K562 (cell line): ENCODE data around the gene ELOB. TPM values are rescaled to one million over a fixed set of nuclear protein-coding genes. Genes with fewer than 3 reads are reported as not detected.

Source experiments
- ATAC-seq: fragments of 200-7000 bp; cut with Tn5 transposase; 3 replicates; pipeline ENCODE4 v1.9.1; 2020; ENCODE audit warnings: moderate library complexity
- BruUV-seq: library from RNA; stranded (reverse); fragments of 400-500 nt; replicated peaks from 2 replicates; lab custom pipeline; 2021; lab: Mats Ljungman, UMichigan
- CTCF ChIA-PET: fragments of 300-600 bp; formaldehyde crosslinking; extraction: SDS; loops from one replicate; lab custom pipeline; 2021; ENCODE audit warnings: low intra/inter-chr PET ratio; lab: Yijun Ruan, JAX
- POLR2A ChIA-PET: fragments of 300-600, 350-650 bp; sonication (Branson Sonifier 250); formaldehyde crosslinking; extraction: SDS; loops from one replicate; lab custom pipeline; 2021; ENCODE audit warnings: antibody characterized with exemption, inconsistent platforms; lab: Yijun Ruan, JAX
- DNase-seq, 4 experiments: peaks; one replicate each; pipeline versions ENCODE4 v3.0.0 to v3.0.0-alpha.2; 2011 to 2018; ENCODE audit warnings: low spot score in 3 of 4, mixed read lengths in 3 of 4; ENCODE audit errors: extremely low read depth in 1 of 4
- FAIRE-seq: peaks from 2 replicates; lab custom pipeline; 2011; peaks lifted over from hg19 to GRCh38; lab: Jason Lieb, UNC
- H2AFZ ChIP-seq: 2 replicates; pipeline ENCODE4 v1.6.0; 2011; ENCODE audit warnings: low read depth, low read length, control low read depth, inconsistent platforms
- H3K27ac ChIP-seq: fragments of 200-600 bp; 3 replicates; pipeline ENCODE4 v1.8.0; 2011; ENCODE audit warnings: low read depth, mild to moderate bottlenecking, control low read depth, inconsistent platforms, low read length, moderate library complexity, mixed read lengths; ENCODE audit errors: extremely low read depth
- H3K27me3 ChIP-seq, 2 experiments: fragments of 300-600 bp in 1 of 2; 2 replicates in 1 of 2; 3 replicates in 1 of 2; pipeline versions ENCODE4 v1.6.0 to v1.8.0; 2011; ENCODE audit warnings: inconsistent platforms in 2 of 2, low read length in 2 of 2, mild to moderate bottlenecking in 1 of 2, mixed read lengths in 1 of 2, moderate library complexity in 1 of 2; ENCODE audit not compliant: control insufficient read depth in 2 of 2, insufficient read depth in 2 of 2
- H3K36me3 ChIP-seq: fragments of 300-600 bp; 3 replicates; pipeline ENCODE4 v1.8.0; 2011; ENCODE audit warnings: mild to moderate bottlenecking, low read length, inconsistent platforms; ENCODE audit not compliant: control insufficient read depth, insufficient read depth
- H3K4me1 ChIP-seq, 2 experiments: fragments of 200-600 bp in 1 of 2; replicated peaks in 1 of 2; 2 replicates in 1 of 2; 3 replicates in 1 of 2; pipeline versions ENCODE4 v1.5.1 to v1.8.0; 2011; ENCODE audit warnings: inconsistent platforms in 2 of 2, low read length in 2 of 2, mild to moderate bottlenecking in 1 of 2, mixed read lengths in 1 of 2, moderate library complexity in 1 of 2; ENCODE audit not compliant: control insufficient read depth in 2 of 2, insufficient read depth in 2 of 2
- H3K4me2 ChIP-seq: 2 replicates; pipeline ENCODE4 v1.6.1; 2011; ENCODE audit warnings: low read length, control low read depth, inconsistent platforms, mixed read lengths; ENCODE audit not compliant: insufficient read depth
- H3K4me3 ChIP-seq: fragments of 200-600 bp; sonication (generic), shearing (Covaris generic); 2 replicates; pipeline ENCODE4 v1.5.1; 2016; ENCODE audit warnings: control low read depth, inconsistent platforms
- H3K79me2 ChIP-seq: fragments of 200-600 bp; 3 replicates; pipeline ENCODE4 v1.8.0; 2011; ENCODE audit warnings: low read length, inconsistent platforms; ENCODE audit not compliant: control insufficient read depth, insufficient read depth
- H3K9ac ChIP-seq, 2 experiments: 2 replicates each; pipeline versions ENCODE4 v1.6.0 to v1.6.1; 2011; ENCODE audit warnings: low read depth in 2 of 2, low read length in 2 of 2, control low read depth in 1 of 2, inconsistent platforms in 1 of 2, mild to moderate bottlenecking in 1 of 2, mixed read lengths in 1 of 2; ENCODE audit not compliant: insufficient read depth in 1 of 2
- H3K9me1 ChIP-seq: one replicate; pipeline ENCODE4 v1.6.0; 2011; ENCODE audit warnings: inconsistent platforms, mild to moderate bottlenecking, low read length, moderate library complexity; ENCODE audit not compliant: control insufficient read depth, insufficient read depth
- H3K9me3 ChIP-seq: replicated peaks from 2 replicates; pipeline ENCODE4 v1.5.1; 2011; ENCODE audit warnings: low read depth, low read length, inconsistent platforms; ENCODE audit not compliant: control insufficient read depth, insufficient read depth
- H4K20me1 ChIP-seq: replicated peaks from 2 replicates; pipeline ENCODE4 v1.6.1; 2011; ENCODE audit warnings: low read length, inconsistent platforms, mixed read lengths; ENCODE audit not compliant: control insufficient read depth, insufficient read depth
- BCLAF1 ChIP-seq, 2 experiments: fragments of 450-650 bp in 1 of 2; IDR thresholded peaks; 2 replicates each; pipeline ENCODE4 v1.6.1; 2011 to 2017; ENCODE audit warnings: low read depth in 2 of 2, antibody characterized with exemption in 1 of 2, borderline replicate concordance in 1 of 2, low read length in 1 of 2, mild to moderate bottlenecking in 1 of 2, mixed read lengths in 1 of 2; ENCODE audit not compliant: control insufficient read depth in 1 of 2
- FIP1L1 ChIP-seq: fragments of 200-400 bp; formaldehyde crosslinking; IDR thresholded peaks from 2 replicates; pipeline ENCODE4 v1.6.1; 2018; ENCODE audit warnings: mild to moderate bottlenecking, low read depth, low read length; ENCODE audit not compliant: poor library complexity, severe bottlenecking
- RAD51 ChIP-seq: fragments of 450-650 bp; IDR thresholded peaks from 2 replicates; pipeline ENCODE4 v1.7.1; 2016; ENCODE audit warnings: low read depth, mild to moderate bottlenecking, borderline replicate concordance
- TBP ChIP-seq: optimal IDR thresholded peaks from 2 replicates; pipeline ENCODE3; 2011; ENCODE audit warnings: low read depth, low read length, improper control_type of control experiment
- THAP7 ChIP-seq: fragments of 250-450 bp; sonication (Bioruptor Pico); IDR thresholded peaks from 2 replicates; pipeline ENCODE4 v1.5.0; 2021
- ZNF3 ChIP-seq: fragments of 250-450 bp; sonication (Bioruptor Pico); IDR thresholded peaks from 2 replicates; pipeline ENCODE4 v1.5.0; 2021; ENCODE audit warnings: mild to moderate bottlenecking, moderate library complexity
- ZNF583 ChIP-seq: fragments of 250-450 bp; sonication (Bioruptor Pico); IDR thresholded peaks from 2 replicates; pipeline ENCODE4 v1.4.0; 2020
- WGBS: fragments of 100-300 bp; shearing (Covaris generic); methylation state at CpG from one replicate; pipeline ENCODE4 v1.1.6; 2016; ENCODE audit warnings: low coverage, mixed read lengths; ENCODE audit not compliant: insufficient coverage; ENCODE audit errors: missing lambda C conversion rate; 5-methylcytosine and 5-hydroxymethylcytosine counted together
- in situ Hi-C: fragments of 300-500 bp; cut with MboI; formaldehyde crosslinking; loops from 4 replicates; pipeline ENCODE4 v1.15.0; 2018; ENCODE audit warnings: inconsistent platforms, mixed read lengths
- intact Hi-C: fragments of 100-400 bp; cut with micrococcal nuclease; formaldehyde crosslinking; loops from 2 replicates; pipeline ENCODE4 v1.14.2; 2022
- polyA plus RNA-seq, 8 experiments: library from polyadenylated mRNA; depleted of rRNA in 4 of 8; stranded (reverse) in 5 of 8; unstranded in 3 of 8; fragments of >200 nt; fragmentation: Nextera tagmentation in 2 of 8; fragmentation: Illumina TruSeq in 1 of 8; extraction: Ambion mirVana in 2 of 8; extraction: Trizol in 1 of 8; gene quantifications; 2 replicates each; pipeline versions ENCODE4 v1.2.1 to v1.2.3, GENCODE V29; 2011 to 2014; ENCODE audit warnings: inconsistent platforms in 1 of 8, missing spikeins in 1 of 8
- total RNA-seq, 7 experiments: library from RNA; depleted of rRNA in 6 of 7; stranded (reverse); fragments of >200 nt in 6 of 7; fragmentation: Illumina TruSeq in 2 of 7; extraction: Trizol in 2 of 7; gene quantifications; 2 replicates each; pipeline versions ENCODE4 v1.2.1 to v1.2.3, GENCODE V29; 2011 to 2021; ENCODE audit warnings: low replicate concordance in 1 of 7

Gene ELOB
- total and polyA plus RNA-seq, 9 of the 15 experiments (the other 6 are each of a cell fraction or from before 2014, with no cell fraction given): 63.2 to 791 (median 237) TPM

- no peaks in the 10 kb centered on the region; a peak in 1 of 5 replicates for H3K4me1 ChIP-seq
- H4K20me1 ChIP-seq: no peaks in the 10 kb centered on the region
- H3K27ac ChIP-seq: no peak overlapping the region
- H3K27me3 ChIP-seq: peaks cover 4 to 38% of the 10 kb centered on the region in 2 experiments; a peak in 4 of 5 replicates
- no peaks in the 10 kb centered on the region for H3K9me1 ChIP-seq
- FAIRE-seq: no peak
- no peak overlapping the region for H3K4me3 ChIP-seq
- intact Hi-C loops: no loop called here
- no peaks in the 10 kb centered on the region for H3K36me3 ChIP-seq
- ChIA-PET CTCF (no interaction called here), POLR2A (no interaction called here)
- peaks cover 4% of the 10 kb centered on the region; the same call in 1 of the 2 replicates for H3K9me3 ChIP-seq
- no peaks in the 10 kb centered on the region for H3K79me2 ChIP-seq
- ATAC-seq: no peak
- DNase-seq: no peak
- no TSS peak for BruUV-seq
- whole genome bisulfite sequencing: 0% methylated on average over 4 of the region's 4 CpGs
- H3K9ac ChIP-seq: no peak overlapping the region
- TF ChIP-seq ZNF3 (CRISPR knock-in tag) (no peak), THAP7 (CRISPR knock-in tag) (no peak), RAD51 (no peak), FIP1L1 (no peak), TBP (no peak), ZNF583 (no peak), BCLAF1 (IDR thresholded peaks at IDR 0.05; ENCODE audit: borderline replicate concordance in 1 of 2, control insufficient read depth in 1 of 2, low read depth in 2 of 2, low read length in 1 of 2) (no peak)
- in situ Hi-C loops: no loop called here
- H3K4me2 ChIP-seq: no peak overlapping the region
- H2AFZ ChIP-seq: no peak overlapping the region
Measured at GRCh38 chr16:2804728-2805127, 27.6 kb upstream of the ELOB start.
